ENCODE measurements around the gene FYN.

The FYN gene

GRCh38 chr6:111628142-111628850 is 245.0 kb downstream of the FYN start:
- TF ChIP-seq CTCF (IDR thresholded peaks at IDR 0.05) = no peak

GRCh38 chr6:111626441-111626840 is 246.8 kb downstream of the FYN start:
- no peak for TF ChIP-seq CTCF (IDR thresholded peaks at IDR 0.05)

- no peak for TF ChIP-seq CTCF (IDR thresholded peaks at IDR 0.05)
Observed at GRCh38 chr6:111625461-111626391, 247.5 kb downstream of the FYN start.

GRCh38 chr6:111625099-111625416 is 248.2 kb downstream of the FYN start:
- TF ChIP-seq CTCF (IDR thresholded peaks at IDR 0.05) = no peak

DNA sequence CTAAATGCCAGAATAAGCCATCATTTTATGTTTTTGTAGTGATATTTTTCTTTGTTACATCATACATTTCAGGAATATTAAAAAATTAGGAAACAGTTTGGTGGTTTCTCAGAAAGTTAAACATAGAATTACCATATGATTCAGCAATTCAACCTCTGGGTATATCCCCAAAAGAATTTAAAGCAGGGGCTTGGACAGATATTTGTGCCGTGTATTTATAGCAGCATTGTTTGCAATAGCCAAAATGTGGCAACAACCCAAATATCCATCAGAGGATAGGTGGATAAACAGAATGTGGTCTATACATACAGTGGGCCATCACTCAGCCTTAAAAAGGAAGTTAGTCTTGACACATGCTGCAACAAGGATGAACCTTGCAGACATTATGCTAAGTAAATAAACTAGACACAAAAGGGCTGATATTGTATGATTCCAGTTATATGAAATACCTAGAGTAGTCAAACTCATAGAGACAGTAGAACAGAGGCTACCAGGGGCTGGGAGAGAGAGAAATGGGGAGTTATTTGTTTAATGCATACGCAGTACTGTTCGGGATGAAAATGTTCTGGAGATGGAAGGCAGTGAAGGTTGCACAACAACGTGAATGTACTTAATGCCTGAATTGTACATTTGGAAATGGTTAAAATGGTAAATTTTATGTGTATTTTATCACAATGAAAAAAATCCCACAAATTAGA is 248.7 kb downstream of the FYN start:
- no peak for TF ChIP-seq CTCF (IDR thresholded peaks at IDR 0.05)

GRCh38 chr6:111623046-111623718 is 250.1 kb downstream of the FYN start:
- TF ChIP-seq CTCF (IDR thresholded peaks at IDR 0.05) = no peak

- no peak for TF ChIP-seq CTCF (IDR thresholded peaks at IDR 0.05)
Observed at GRCh38 chr6:111620169-111620568, 253.1 kb downstream of the FYN start.

Measured in LNCAP (cell line).